GM12875 (cell line): ENCODE measurements around the gene ACTR10.

Experiments used
- H3K4me3 ChIP-seq: one replicate; pipeline ENCODE4 v1.5.1; 2011; ENCODE audit warnings: low read depth, low read length, control low read depth
- TF ChIP-seq, protein P1 (sequence below): IDR thresholded peaks from 2 replicates; pipeline ENCODE4 v1.5.1; 2011; ENCODE audit warnings: low read depth, mild to moderate bottlenecking, control low read depth, inconsistent platforms, low read length, moderate library complexity, borderline replicate concordance; ENCODE audit not compliant: insufficient read depth

Gene ACTR10

DNA sequence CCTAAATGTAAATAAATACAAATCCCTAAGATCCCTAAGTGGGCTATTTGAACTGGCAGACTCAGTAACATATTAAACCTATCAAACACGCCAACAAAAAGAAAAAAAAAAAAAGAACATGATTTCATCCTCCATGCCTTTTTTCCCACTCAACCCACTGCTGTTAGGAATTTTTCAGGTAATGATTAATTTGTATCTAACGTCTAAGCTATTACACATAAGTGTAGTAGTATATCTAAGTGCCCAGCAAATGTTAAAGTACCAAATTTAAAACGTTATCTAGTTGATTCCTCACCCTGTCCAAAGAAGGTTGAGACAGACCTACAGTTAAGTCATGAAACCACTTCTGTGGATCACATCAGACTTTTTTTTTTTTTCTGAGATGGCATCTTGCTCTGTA lies 82.0 kb downstream of the ACTR10 start:
- TF ChIP-seq, protein P1, sequence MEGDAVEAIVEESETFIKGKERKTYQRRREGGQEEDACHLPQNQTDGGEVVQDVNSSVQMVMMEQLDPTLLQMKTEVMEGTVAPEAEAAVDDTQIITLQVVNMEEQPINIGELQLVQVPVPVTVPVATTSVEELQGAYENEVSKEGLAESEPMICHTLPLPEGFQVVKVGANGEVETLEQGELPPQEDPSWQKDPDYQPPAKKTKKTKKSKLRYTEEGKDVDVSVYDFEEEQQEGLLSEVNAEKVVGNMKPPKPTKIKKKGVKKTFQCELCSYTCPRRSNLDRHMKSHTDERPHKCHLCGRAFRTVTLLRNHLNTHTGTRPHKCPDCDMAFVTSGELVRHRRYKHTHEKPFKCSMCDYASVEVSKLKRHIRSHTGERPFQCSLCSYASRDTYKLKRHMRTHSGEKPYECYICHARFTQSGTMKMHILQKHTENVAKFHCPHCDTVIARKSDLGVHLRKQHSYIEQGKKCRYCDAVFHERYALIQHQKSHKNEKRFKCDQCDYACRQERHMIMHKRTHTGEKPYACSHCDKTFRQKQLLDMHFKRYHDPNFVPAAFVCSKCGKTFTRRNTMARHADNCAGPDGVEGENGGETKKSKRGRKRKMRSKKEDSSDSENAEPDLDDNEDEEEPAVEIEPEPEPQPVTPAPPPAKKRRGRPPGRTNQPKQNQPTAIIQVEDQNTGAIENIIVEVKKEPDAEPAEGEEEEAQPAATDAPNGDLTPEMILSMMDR, result no peak

DNA sequence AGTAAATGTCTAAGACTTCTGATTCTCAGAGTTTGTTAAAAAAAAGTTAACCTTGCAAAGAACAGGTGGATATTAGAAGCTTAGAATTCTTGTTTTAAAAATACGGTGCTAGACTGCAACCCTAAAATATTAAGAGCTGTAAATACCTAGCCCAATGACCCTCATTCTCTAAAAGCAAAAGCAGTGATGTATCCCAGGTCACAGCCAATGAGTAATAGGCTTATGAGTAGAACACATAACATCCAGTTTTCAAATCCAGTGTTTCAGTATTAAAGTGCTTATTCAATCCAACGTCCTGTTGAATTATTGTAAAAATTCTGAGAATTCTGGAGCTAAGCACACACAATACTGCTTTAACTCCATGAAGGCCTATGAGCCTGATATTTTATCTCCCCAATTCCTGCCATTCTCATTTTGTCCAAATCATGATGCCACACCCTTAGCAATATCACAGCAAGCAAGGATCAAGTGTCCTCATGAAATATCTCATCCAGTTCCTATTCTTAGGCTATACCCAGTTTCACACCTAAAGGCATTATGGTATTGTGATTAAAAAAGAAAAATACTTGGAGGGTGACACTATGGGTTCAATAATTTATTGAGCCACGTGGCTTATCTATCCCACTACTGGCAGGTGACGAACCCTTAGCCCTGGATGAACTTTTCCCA lies 83.1 kb downstream of the ACTR10 start:
- H3K4me3 ChIP-seq, result no peak overlapping the region
- TF ChIP-seq, protein P1, result no peak

More for the DNA sequence above, 82.0 kb downstream of the ACTR10 start:
- H3K4me3 ChIP-seq, result no peak overlapping the region

DNA sequence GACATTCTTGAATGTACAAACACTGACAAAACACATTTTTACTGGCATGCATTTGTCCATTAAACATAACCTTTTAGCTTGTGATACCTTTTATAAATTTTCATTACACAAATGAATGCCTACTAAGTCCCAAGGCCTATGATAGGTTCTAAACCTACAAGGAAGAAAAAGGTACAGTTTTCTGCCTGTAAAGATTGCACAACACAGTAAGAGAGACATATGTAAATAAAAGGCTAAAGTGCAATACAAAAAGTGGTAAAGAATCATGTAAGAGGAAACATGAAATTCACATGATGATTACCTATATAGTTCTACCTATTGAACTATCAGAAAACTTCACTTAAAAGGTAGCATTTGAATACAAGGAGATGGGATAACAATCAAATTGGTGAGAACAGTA lies 83.8 kb downstream of the ACTR10 start:
- TF ChIP-seq, protein P1, result no peak

DNA sequence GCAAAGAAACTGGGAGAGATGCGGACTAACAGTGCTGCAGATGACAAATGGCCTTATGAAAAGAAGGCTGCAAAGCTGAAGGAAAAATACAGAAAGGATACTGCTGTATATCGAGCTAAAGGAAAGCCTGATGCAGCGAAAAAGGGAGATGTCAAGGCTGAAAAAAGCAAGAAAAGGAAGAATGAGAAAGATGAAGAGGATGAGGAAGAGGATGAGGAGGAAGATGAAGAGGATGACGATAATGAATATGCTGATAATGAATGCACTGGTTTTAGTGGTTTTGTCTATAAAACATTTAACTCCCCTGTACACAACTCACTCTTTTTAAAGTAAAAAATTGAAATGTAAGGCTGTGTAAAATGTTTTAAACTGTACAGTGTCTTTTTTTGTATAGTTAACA lies 85.2 kb downstream of the ACTR10 start:
- TF ChIP-seq, protein P1, result no peak
- no peak overlapping the region for H3K4me3 ChIP-seq

More for the DNA sequence above, 83.8 kb downstream of the ACTR10 start:
- H3K4me3 ChIP-seq, result no peak overlapping the region
